H1 (cell line): Measurements from ENCODE around the gene CRISPLD2. TPM values are rescaled to one million over a fixed set of nuclear protein-coding genes. Genes with fewer than 3 reads are reported as not detected.
"Not testable (repeated sequence)": the region's sequence is repeated elsewhere in the genome, so short reads cannot be mapped to it uniquely, and the experiment has no call there.

ENCODE experiments used
- CTCF ChIA-PET: fragments of 300-600 bp; sonication (Branson Sonifier 250); formaldehyde crosslinking; loops from one replicate; lab custom pipeline; 2021; ENCODE audit not compliant: partially characterized antibody; lab: Charles Lee
- POLR2A ChIA-PET: fragments of 300-600 bp; sonication (Branson Sonifier 250); formaldehyde crosslinking; loops from one replicate; lab custom pipeline; 2021; ENCODE audit warnings: inconsistent platforms; ENCODE audit not compliant: partially characterized antibody; lab: Charles Lee
- DNase-seq, 2 experiments: peaks; one replicate each; pipeline versions ENCODE4 v3.0.0 to v3.0.0-alpha.2; 2010 to 2022; ENCODE audit warnings: low spot score in 2 of 2, low read depth in 1 of 2, mixed read lengths in 1 of 2
- FAIRE-seq: peaks from 2 replicates; lab custom pipeline; 2011; peaks lifted over from hg19 to GRCh38; lab: Jason Lieb, UNC
- H2AFZ ChIP-seq: 2 replicates; pipeline ENCODE4 v1.8.1; 2012; ENCODE audit warnings: low read length, inconsistent platforms
- H2AK5ac ChIP-seq: 2 replicates; pipeline ENCODE4 v1.6.1; 2013; ENCODE audit warnings: low read depth, low read length
- H2BK120ac ChIP-seq: replicated peaks from 2 replicates; pipeline ENCODE3; 2013; ENCODE audit warnings: low read depth, low read length, inconsistent platforms
- H2BK12ac ChIP-seq: 2 replicates; pipeline ENCODE4 v1.6.1; 2013; ENCODE audit warnings: low read depth, low read length
- H2BK15ac ChIP-seq: 2 replicates; pipeline ENCODE4 v1.6.1; 2013; ENCODE audit warnings: low read length
- H2BK20ac ChIP-seq: 2 replicates; pipeline ENCODE4 v1.6.1; 2013; ENCODE audit warnings: low read length
- H2BK5ac ChIP-seq: 2 replicates; pipeline ENCODE4 v1.6.1; 2013; ENCODE audit warnings: low read depth, low read length
- H3K14ac ChIP-seq: 2 replicates; pipeline ENCODE4 v1.6.1; 2013; ENCODE audit warnings: inconsistent platforms; ENCODE audit not compliant: insufficient read length
- H3K18ac ChIP-seq: 2 replicates; pipeline ENCODE4 v1.6.1; 2013; ENCODE audit warnings: low read length; ENCODE audit errors: extremely low read depth
- H3K23ac ChIP-seq: 2 replicates; pipeline ENCODE4 v1.6.1; 2013; ENCODE audit warnings: inconsistent platforms; ENCODE audit not compliant: insufficient read length
- H3K23me2 ChIP-seq: 2 replicates; pipeline ENCODE4 v1.6.1; 2013; ENCODE audit warnings: low read depth, low read length
- H3K27ac ChIP-seq: 2 replicates; pipeline ENCODE4 v1.6.1; 2011; ENCODE audit warnings: low read depth, low read length, inconsistent platforms
- H3K27me3 ChIP-seq, 4 experiments: replicated peaks in 1 of 4; 1 replicate in 1 of 4; 2 replicates in 3 of 4; pipeline versions ENCODE4 v1.6.1 to v1.8.1; 2011 to 2013; ENCODE audit warnings: low read length in 3 of 4, mild to moderate bottlenecking in 3 of 4, inconsistent platforms in 2 of 4, mixed read lengths in 2 of 4, moderate library complexity in 1 of 4; ENCODE audit not compliant: control insufficient read depth in 3 of 4, insufficient read depth in 3 of 4; ENCODE audit errors: extremely low read depth in 1 of 4
- H3K36me3 ChIP-seq, 4 experiments: 2 replicates each; pipeline versions ENCODE4 v1.6.1 to v1.8.1; 2011 to 2013; ENCODE audit warnings: mild to moderate bottlenecking in 4 of 4, low read length in 3 of 4, moderate library complexity in 2 of 4, control low read depth in 1 of 4, inconsistent platforms in 1 of 4; ENCODE audit not compliant: insufficient read depth in 4 of 4, control insufficient read depth in 2 of 4
- H3K4ac ChIP-seq: replicated peaks from 2 replicates; pipeline ENCODE3; 2013; ENCODE audit warnings: low read length, low read depth, mixed read lengths, inconsistent platforms; ENCODE audit not compliant: insufficient read length
- H3K4me1 ChIP-seq, 4 experiments: replicated peaks in 1 of 4; 1 replicate in 1 of 4; 2 replicates in 3 of 4; pipeline versions ENCODE4 v1.6.1 to v1.8.1; 2011 to 2013; ENCODE audit warnings: low read length in 3 of 4, inconsistent platforms in 2 of 4, mixed read lengths in 1 of 4; ENCODE audit not compliant: insufficient read depth in 4 of 4, control insufficient read depth in 3 of 4
- H3K4me2 ChIP-seq, 2 experiments: 2 replicates each; pipeline versions ENCODE4 v1.6.1 to v1.8.1; 2011 to 2013; ENCODE audit warnings: low read depth in 2 of 2, low read length in 2 of 2, control low read depth in 1 of 2, inconsistent platforms in 1 of 2, mild to moderate bottlenecking in 1 of 2; ENCODE audit not compliant: insufficient read depth in 1 of 2
- H3K4me3 ChIP-seq, 4 experiments: fragments of 200-600, 300-600 bp in 1 of 4; sonication (generic), shearing (Covaris generic), sonication (Bioruptor Twin) in 1 of 4; 2 replicates each; pipeline versions ENCODE4 v1.5.1 to v1.8.1; 2011 to 2016; ENCODE audit warnings: low read length in 4 of 4, low read depth in 3 of 4, control low read depth in 2 of 4, inconsistent platforms in 2 of 4, mild to moderate bottlenecking in 2 of 4, mixed read lengths in 1 of 4, moderate library complexity in 1 of 4; ENCODE audit not compliant: insufficient read depth in 2 of 4; ENCODE audit errors: extremely low read depth in 1 of 4
- H3K56ac ChIP-seq: replicated peaks from 2 replicates; pipeline ENCODE3; 2013; ENCODE audit warnings: low read depth, mild to moderate bottlenecking, mixed read lengths, low read length, inconsistent platforms; ENCODE audit not compliant: insufficient read length
- H3K79me1 ChIP-seq: 2 replicates; pipeline ENCODE4 v1.6.1; 2013; ENCODE audit warnings: low read depth, low read length, control low read depth
- H3K79me2 ChIP-seq, 2 experiments: 2 replicates each; pipeline versions ENCODE4 v1.6.1 to v1.8.1; 2012 to 2013; ENCODE audit warnings: low read length in 2 of 2, mild to moderate bottlenecking in 2 of 2, inconsistent platforms in 1 of 2; ENCODE audit not compliant: insufficient read depth in 2 of 2, control insufficient read depth in 1 of 2
- H3K9ac ChIP-seq, 4 experiments: replicated peaks in 1 of 4; 1 replicate in 1 of 4; 2 replicates in 3 of 4; pipeline versions ENCODE4 v1.6.1 to v1.8.1; 2011 to 2013; ENCODE audit warnings: low read depth in 3 of 4, low read length in 3 of 4, control low read depth in 2 of 4, mild to moderate bottlenecking in 2 of 4, moderate library complexity in 2 of 4, inconsistent platforms in 1 of 4; ENCODE audit errors: extremely low read depth in 1 of 4
- H3K9me3 ChIP-seq, 2 experiments: 2 replicates each; pipeline versions ENCODE4 v1.6.1 to v1.8.1; 2012 to 2013; ENCODE audit warnings: mild to moderate bottlenecking in 2 of 2, moderate library complexity in 2 of 2, control low read depth in 1 of 2, inconsistent platforms in 1 of 2, low read depth in 1 of 2, low read length in 1 of 2, mixed read lengths in 1 of 2; ENCODE audit not compliant: insufficient read depth in 2 of 2
- H4K20me1 ChIP-seq, 2 experiments: replicated peaks in 1 of 2; 2 replicates each; pipeline versions ENCODE3 to v1.8.1; 2011 to 2013; ENCODE audit warnings: inconsistent platforms in 2 of 2, low read length in 2 of 2, mild to moderate bottlenecking in 1 of 2; ENCODE audit not compliant: insufficient read depth in 2 of 2, control insufficient read depth in 1 of 2
- H4K5ac ChIP-seq: 2 replicates; pipeline ENCODE4 v1.6.1; 2013; ENCODE audit warnings: low read length, low read depth, mixed read lengths, inconsistent platforms; ENCODE audit not compliant: insufficient read length
- H4K8ac ChIP-seq: 2 replicates; pipeline ENCODE4 v1.8.0; 2013; ENCODE audit warnings: mild to moderate bottlenecking, moderate library complexity, low read length, inconsistent platforms; ENCODE audit not compliant: insufficient read depth; ENCODE audit errors: extremely low read depth
- H4K91ac ChIP-seq: replicated peaks from 2 replicates; pipeline ENCODE3; 2013; ENCODE audit warnings: low read length, mixed read lengths, inconsistent platforms; ENCODE audit not compliant: insufficient read length
- WGBS, 2 experiments: shearing (Covaris generic) in 1 of 2; methylation state at CpG; one replicate each; pipeline versions ENCODE4 v1.1.6 to v1.1.7; 2013 to 2015; ENCODE audit warnings: low lambda C conversion rate in 2 of 2, mixed read lengths in 2 of 2, inconsistent platforms in 1 of 2, low coverage in 1 of 2, missing lambda C conversion rate in 1 of 2; ENCODE audit not compliant: insufficient replicate concordance in 2 of 2, insufficient coverage in 1 of 2, insufficient read length in 1 of 2; ENCODE audit errors: extremely low coverage in 1 of 2, missing lambda C conversion rate in 1 of 2; 5-methylcytosine and 5-hydroxymethylcytosine counted together
- polyA plus RNA-seq, 7 experiments: library from polyadenylated mRNA; depleted of rRNA in 3 of 7; stranded (reverse) in 5 of 7; unstranded in 2 of 7; fragments of >200 nt in 5 of 7; fragments of 200-250 nt in 2 of 7; gene quantifications; 1 replicate in 5 of 7; 2 replicates in 1 of 7; 4 replicates in 1 of 7; pipeline versions ENCODE4 v1.2.1 to v1.2.3, GENCODE V29; 2011 to 2013; ENCODE audit warnings: missing spikeins in 2 of 7, mixed read lengths in 2 of 7
- total RNA-seq: library from RNA; stranded (reverse); fragmentation: NEBNext Ultra II Directional; extraction: Animal tissue kit (Norgen Biotek cat#: 25700); gene quantifications from 2 replicates; pipeline ENCODE4 v1.2.1, GENCODE V29; 2021

Gene CRISPLD2
- total and polyA plus RNA-seq, 2 of the 8 experiments (the other 6 are each of a cell fraction or from before 2014, with no cell fraction given): 2.7 to 5.1 TPM

DNA sequence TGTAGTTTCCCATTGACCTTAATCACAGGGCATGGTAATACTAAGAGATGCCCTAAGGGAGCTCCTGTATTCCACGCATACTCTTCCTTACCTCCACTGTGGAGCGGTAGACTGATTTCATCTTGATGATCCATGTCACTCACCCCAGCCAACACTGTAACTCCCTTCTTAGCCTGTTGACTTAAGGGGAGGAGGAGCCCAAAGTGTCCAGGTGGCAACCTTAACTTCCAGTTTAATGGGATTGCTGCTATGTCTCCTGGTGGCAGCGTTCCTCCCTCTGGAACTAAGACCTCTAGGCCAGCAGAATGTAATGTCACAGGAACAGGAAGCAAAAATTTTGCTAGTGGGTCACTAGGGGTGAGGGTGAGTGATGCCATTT lies 36.4 kb downstream of the CRISPLD2 start:
- H2BK15ac ChIP-seq, H2BK12ac ChIP-seq, H3K4me1 ChIP-seq, H4K8ac ChIP-seq, H3K56ac ChIP-seq, H3K23ac ChIP-seq, DNase-seq, H2BK20ac ChIP-seq, H4K20me1 ChIP-seq, H2BK120ac ChIP-seq, H3K9me3 ChIP-seq, H3K79me1 ChIP-seq, H3K23me2 ChIP-seq, H3K27ac ChIP-seq, FAIRE-seq, H3K9ac ChIP-seq, H3K4me2 ChIP-seq, H2BK5ac ChIP-seq, H4K91ac ChIP-seq, H4K5ac ChIP-seq, POLR2A ChIA-PET, H2AFZ ChIP-seq, H3K18ac ChIP-seq, H3K4me3 ChIP-seq, H3K79me2 ChIP-seq, H2AK5ac ChIP-seq, H3K14ac ChIP-seq, H3K36me3 ChIP-seq, H3K4ac ChIP-seq, H3K27me3 ChIP-seq: not testable (repeated sequence)
- 90% methylated on average over 3 of the region's 3 CpGs; no CpG with 5 or more reads in 1 of the 2 experiments for WGBS, 2 experiments
- CTCF ChIA-PET: interaction anchor here (0.6 kb wide), 1 partner anchor 1085 kb away, joined by 3 read pairs; no protein-coding TSS in a partner anchor

DNA sequence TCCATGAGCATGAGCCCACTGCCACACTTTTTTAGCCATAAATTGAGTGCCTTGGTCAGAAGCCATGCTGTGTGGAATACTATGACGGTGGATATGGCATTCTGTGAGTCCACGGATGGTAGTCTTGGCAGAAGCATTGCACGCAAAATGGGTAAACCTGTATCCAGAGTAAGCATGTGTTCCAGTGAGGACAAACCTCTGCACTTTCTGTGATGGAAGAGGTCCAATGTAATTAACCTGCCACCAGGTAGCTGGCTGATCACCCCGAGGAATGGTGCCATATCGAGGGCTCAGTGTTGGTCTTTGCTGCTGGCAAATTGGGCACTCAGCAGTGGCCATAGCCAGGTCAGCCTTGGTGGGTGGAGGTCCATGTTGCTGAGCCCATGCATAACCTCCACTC lies 37.0 kb downstream of the CRISPLD2 start:
- H3K27ac ChIP-seq: not testable (repeated sequence)
- WGBS, 2 experiments: 90% methylated on average over 5 of the region's 5 CpGs; no CpG with 5 or more reads in 1 of the 2 experiments

More for the DNA sequence above, 37.0 kb downstream of the CRISPLD2 start:
- H3K36me3 ChIP-seq, H4K91ac ChIP-seq, H3K9ac ChIP-seq, H4K8ac ChIP-seq, H3K79me1 ChIP-seq, H4K5ac ChIP-seq, DNase-seq, H2BK120ac ChIP-seq, H3K4me3 ChIP-seq, FAIRE-seq, H3K18ac ChIP-seq, H2BK20ac ChIP-seq, POLR2A ChIA-PET, H3K27me3 ChIP-seq, H2BK12ac ChIP-seq, H3K9me3 ChIP-seq, H2AK5ac ChIP-seq, H3K4me1 ChIP-seq, H3K4ac ChIP-seq, H2AFZ ChIP-seq, H3K14ac ChIP-seq, H2BK15ac ChIP-seq, H3K4me2 ChIP-seq, H4K20me1 ChIP-seq, H3K56ac ChIP-seq, H3K79me2 ChIP-seq, H3K23ac ChIP-seq, H2BK5ac ChIP-seq, H3K23me2 ChIP-seq: not testable (repeated sequence)
- CTCF ChIA-PET: interaction anchor here (0.6 kb wide), 1 partner anchor 8 kb away, joined by 3 read pairs; no protein-coding TSS in a partner anchor
